GM12872 (cell line): ENCODE measurements around the gene NOP53.

ENCODE experiments used
- CTCF ChIP-seq: IDR thresholded peaks from 3 replicates; pipeline ENCODE4 v1.5.1; 2011; ENCODE audit warnings: low read depth, mild to moderate bottlenecking, low read length, moderate library complexity; ENCODE audit not compliant: insufficient read depth

The NOP53 gene

GRCh38 chr19:47781590-47782262 lies 36.4 kb downstream of the NOP53 start:
- no peak for TF ChIP-seq CTCF

DNA sequence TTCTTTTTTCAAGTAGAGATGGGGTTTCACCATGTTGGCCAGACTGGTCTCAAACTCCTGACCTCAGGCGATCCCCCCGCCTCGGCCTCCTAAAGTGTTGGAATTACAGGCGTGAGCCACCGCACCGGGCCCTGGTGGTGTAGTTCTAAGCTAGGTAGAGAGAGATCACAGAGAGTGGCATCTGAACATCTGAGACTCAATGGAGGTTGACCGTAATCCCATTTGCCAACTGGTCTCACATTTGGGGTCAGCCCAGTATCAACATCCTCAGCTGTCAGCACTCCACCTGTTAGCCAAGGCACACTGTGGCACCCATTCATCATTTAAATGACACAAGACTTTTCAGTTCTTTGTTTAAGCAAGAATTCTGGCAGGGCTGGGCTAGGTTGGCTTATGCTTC lies 41.2 kb downstream of the NOP53 start:
- no peak for TF ChIP-seq CTCF

DNA sequence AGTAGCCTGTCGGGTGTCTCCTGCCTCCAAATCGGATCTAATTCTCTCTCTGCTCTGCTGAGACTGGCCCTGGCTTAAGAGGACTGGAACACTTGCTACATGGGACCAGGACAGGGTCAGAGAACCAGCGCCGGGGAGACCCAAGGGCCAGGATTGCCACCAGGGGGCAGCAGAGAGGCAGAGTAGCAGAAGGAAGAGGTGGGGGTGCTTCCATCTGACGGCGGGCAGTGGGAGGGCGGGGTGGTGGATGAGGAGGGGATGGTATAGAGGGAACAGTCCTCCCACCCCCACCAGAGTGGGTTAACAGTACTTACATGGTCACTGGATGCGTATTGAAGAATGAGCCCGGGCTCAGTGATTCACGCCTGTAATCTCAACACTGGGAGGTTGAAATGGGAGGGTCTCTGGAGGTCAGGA lies 45.1 kb downstream of the NOP53 start:
- peak; percentile 91 for TF ChIP-seq CTCF

GRCh38 chr19:47792616-47793015 lies 47.3 kb downstream of the NOP53 start:
- TF ChIP-seq CTCF, result no peak

GRCh38 chr19:47794526-47794925 lies 49.2 kb downstream of the NOP53 start:
- no peak for TF ChIP-seq CTCF

DNA sequence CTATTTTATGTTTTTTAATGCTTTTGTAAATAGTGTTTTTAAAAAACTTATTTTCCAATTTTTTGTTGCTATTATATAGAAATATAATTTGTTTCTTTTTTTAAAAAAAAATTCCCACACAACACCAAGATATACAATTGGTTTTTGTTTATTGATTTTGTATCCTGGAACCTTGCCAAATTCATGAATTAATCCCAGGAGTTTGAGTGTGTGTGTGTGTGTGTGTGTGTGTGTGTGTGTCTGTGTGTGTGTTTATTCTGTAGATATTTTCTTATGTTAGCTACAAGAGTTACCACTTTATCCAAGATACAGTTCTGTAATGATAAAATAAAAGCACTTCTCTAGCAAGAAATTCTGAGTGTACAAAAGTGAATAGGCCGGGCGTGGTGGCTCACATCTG lies 51.4 kb downstream of the NOP53 start:
- no peak for TF ChIP-seq CTCF

- TF ChIP-seq CTCF, result no peak
Observed at GRCh38 chr19:47797996-47798903, 52.9 kb downstream of the NOP53 start.
